ENCODE data around the gene AGL. TPM values are rescaled to one million over a fixed set of nuclear protein-coding genes. Genes with fewer than 3 reads are reported as not detected.
A peak's percentile ranks its signal among the peaks of the same experiment; 100 is the strongest.
"Not testable (repeated sequence)": the region's sequence is repeated elsewhere in the genome, so short reads cannot be mapped to it uniquely, and the experiment has no call there.

AGL gene
- total RNA-seq, 2 donors from 2014 or later, result 10.3 to 13.7 TPM

GRCh38 chr1:99829269-99829668 lies 20.9 kb upstream of the AGL start:
- no peak overlapping the region for H3K4me3 Mint-ChIP-seq

GRCh38 chr1:99833911-99834310 lies 16.2 kb upstream of the AGL start:
- H3K4me3 Mint-ChIP-seq, result not testable (repeated sequence)

More at GRCh38 chr1:99829269-99829668, 20.9 kb upstream of the AGL start:
- Mint-ChIP-seq H3K27ac (no peak overlapping the region), H3K9me3 (no peaks in the 10 kb centered on the region), H3K4me1 (ENCODE audit: low read depth in 2 of 2) (no peaks in the 10 kb centered on the region), H3K36me3 (no peaks in the 10 kb centered on the region), H3K27me3 (peaks cover 9 to 22% of the 10 kb centered on the region in 2 donors)
- ATAC-seq, result no peak
- no peak for DNase-seq (ENCODE audit: low spot score)

GRCh38 chr1:99836171-99837103 lies 13.7 kb upstream of the AGL start:
- DNase-seq (ENCODE audit: low spot score); H3K27me3 Mint-ChIP-seq; H3K4me3 Mint-ChIP-seq; H3K36me3 Mint-ChIP-seq; H3K4me1 Mint-ChIP-seq (ENCODE audit: low read depth in 2 of 2); H3K9me3 Mint-ChIP-seq; H3K27ac Mint-ChIP-seq; ATAC-seq: not testable (repeated sequence)

More at GRCh38 chr1:99833911-99834310, 16.2 kb upstream of the AGL start:
- H3K9me3 Mint-ChIP-seq; H3K4me1 Mint-ChIP-seq (ENCODE audit: low read depth in 2 of 2); ATAC-seq; H3K27me3 Mint-ChIP-seq; DNase-seq (ENCODE audit: low spot score); H3K27ac Mint-ChIP-seq; H3K36me3 Mint-ChIP-seq: not testable (repeated sequence)

- not testable (repeated sequence) for H3K9me3 Mint-ChIP-seq; H3K27ac Mint-ChIP-seq; ATAC-seq; H3K36me3 Mint-ChIP-seq; DNase-seq (ENCODE audit: low spot score); H3K4me1 Mint-ChIP-seq (ENCODE audit: low read depth in 2 of 2); H3K27me3 Mint-ChIP-seq; H3K4me3 Mint-ChIP-seq
Observed at GRCh38 chr1:99840353-99840752, 9.8 kb upstream of the AGL start.

- Mint-ChIP-seq H3K4me1 (ENCODE audit: low read depth in 2 of 2) (peaks cover 0 to 3% of the 10 kb centered on the region in 2 donors), H3K27ac (no peak overlapping the region), H3K9me3 (no peaks in the 10 kb centered on the region), H3K27me3 (peaks cover 0 to 4% of the 10 kb centered on the region in 2 donors), H3K4me3 (no peak overlapping the region), H3K36me3 (peaks cover 5% of the 10 kb centered on the region)
- ATAC-seq (no peak), DNase-seq (ENCODE audit: low spot score) (no peak)
Observed at GRCh38 chr1:99843760-99844159, 6.4 kb upstream of the AGL start.

- not testable (repeated sequence) for H3K36me3 Mint-ChIP-seq; H3K27ac Mint-ChIP-seq; DNase-seq (ENCODE audit: low spot score); H3K4me3 Mint-ChIP-seq; H3K9me3 Mint-ChIP-seq; ATAC-seq; H3K27me3 Mint-ChIP-seq
- H3K4me1 Mint-ChIP-seq (ENCODE audit: low read depth in 2 of 2), result peaks cover 6 to 12% of the 10 kb centered on the region in 2 donors
Observed at GRCh38 chr1:99845201-99845600, 5.0 kb upstream of the AGL start.

GRCh38 chr1:99849413-99849743 lies 783 bp upstream of the AGL start:
- H3K4me1 Mint-ChIP-seq (ENCODE audit: low read depth in 2 of 2), result peaks cover 10 to 33% of the 10 kb centered on the region in 2 donors
- DNase-seq (ENCODE audit: low spot score) (no peak), ATAC-seq (no peak)
- peaks cover 6% of the 10 kb centered on the region for H3K36me3 Mint-ChIP-seq
- H3K9me3 Mint-ChIP-seq, result no peaks in the 10 kb centered on the region
- peak overlapping the region; percentile 81 to 90 for H3K27ac Mint-ChIP-seq
- no peaks in the 10 kb centered on the region for H3K27me3 Mint-ChIP-seq
- peak overlapping the region; percentile 93 for H3K4me3 Mint-ChIP-seq

- Mint-ChIP-seq H3K9me3 (no peaks in the 10 kb centered on the region), H3K36me3 (peaks cover 6% of the 10 kb centered on the region), H3K4me3 (peak overlapping the region; percentile 93), H3K27me3 (no peaks in the 10 kb centered on the region), H3K4me1 (ENCODE audit: low read depth in 2 of 2) (peaks cover 10 to 33% of the 10 kb centered on the region in 2 donors), H3K27ac (peak overlapping the region; percentile 81 to 90)
- peak in 1 of 2 donors; percentile 25 for ATAC-seq
- DNase-seq (ENCODE audit: low spot score), result no peak
Observed at GRCh38 chr1:99850459-99851291, 514 bp downstream of the AGL start.

GRCh38 chr1:99851850-99852454 lies 1.8 kb downstream of the AGL start:
- Mint-ChIP-seq H3K27ac (no peak overlapping the region), H3K36me3 (peaks cover 6% of the 10 kb centered on the region), H3K9me3 (no peaks in the 10 kb centered on the region), H3K4me3 (peak overlapping the region; percentile 62), H3K27me3 (no peaks in the 10 kb centered on the region), H3K4me1 (ENCODE audit: low read depth in 2 of 2) (peaks cover 10 to 33% of the 10 kb centered on the region in 2 donors)
- no peak for DNase-seq (ENCODE audit: low spot score)
- no peak for ATAC-seq

GRCh38 chr1:99852648-99853047 lies 2.5 kb downstream of the AGL start:
- no peaks in the 10 kb centered on the region for H3K27me3 Mint-ChIP-seq
- H3K36me3 Mint-ChIP-seq, result peaks cover 6% of the 10 kb centered on the region
- no peak for DNase-seq (ENCODE audit: low spot score)
- ATAC-seq, result no peak
- no peak overlapping the region for H3K27ac Mint-ChIP-seq
- H3K9me3 Mint-ChIP-seq, result no peaks in the 10 kb centered on the region
- H3K4me1 Mint-ChIP-seq (ENCODE audit: low read depth in 2 of 2), result peaks cover 10 to 33% of the 10 kb centered on the region in 2 donors
- H3K4me3 Mint-ChIP-seq, result no peak overlapping the region

GRCh38 chr1:99855914-99856450 lies 5.8 kb downstream of the AGL start:
- no peak overlapping the region for H3K4me3 Mint-ChIP-seq
- DNase-seq (ENCODE audit: low spot score) (no peak), ATAC-seq (no peak)
- no peaks in the 10 kb centered on the region for H3K27me3 Mint-ChIP-seq
- peaks cover 4 to 13% of the 10 kb centered on the region in 2 donors for H3K4me1 Mint-ChIP-seq (ENCODE audit: low read depth in 2 of 2)
- no peaks in the 10 kb centered on the region for H3K9me3 Mint-ChIP-seq
- no peak overlapping the region for H3K27ac Mint-ChIP-seq
- H3K36me3 Mint-ChIP-seq, result peaks cover 6% of the 10 kb centered on the region

GRCh38 chr1:99857041-99857440 lies 6.9 kb downstream of the AGL start:
- not testable (repeated sequence) for H3K27me3 Mint-ChIP-seq; H3K36me3 Mint-ChIP-seq; ATAC-seq; H3K27ac Mint-ChIP-seq; H3K9me3 Mint-ChIP-seq; H3K4me1 Mint-ChIP-seq (ENCODE audit: low read depth in 2 of 2); H3K4me3 Mint-ChIP-seq; DNase-seq (ENCODE audit: low spot score)

GRCh38 chr1:99858286-99858685 lies 8.1 kb downstream of the AGL start:
- DNase-seq (ENCODE audit: low spot score) (no peak), ATAC-seq (no peak)
- peaks cover 2% of the 10 kb centered on the region for H3K36me3 Mint-ChIP-seq
- H3K9me3 Mint-ChIP-seq, result no peaks in the 10 kb centered on the region
- H3K4me3 Mint-ChIP-seq, result no peak overlapping the region
- no peaks in the 10 kb centered on the region for H3K27me3 Mint-ChIP-seq
- H3K27ac Mint-ChIP-seq, result no peak overlapping the region
- H3K4me1 Mint-ChIP-seq (ENCODE audit: low read depth in 2 of 2), result peaks cover 0 to 2% of the 10 kb centered on the region in 2 donors
